A549 (cell line): ENCODE measurements around the gene ACTG1. TPM values are rescaled to one million over a fixed set of nuclear protein-coding genes. Genes with fewer than 3 reads are reported as not detected.
A peak's percentile ranks its signal among the peaks of the same experiment; 100 is the strongest.

Experiments used
- ATAC-seq, 2 experiments: fragments of 200-7000 bp in 1 of 2; fragments of >200 bp in 1 of 2; cut with Nextera tagmentation in 1 of 2; cut with Tn5 transposase in 1 of 2; 3 replicates each; pipeline versions ENCODE4 v1.8.0 to v1.9.1; 2018 to 2020; ENCODE audit warnings: mild to moderate bottlenecking in 1 of 2, moderate library complexity in 1 of 2
- CTCF ChIA-PET: fragments of 300-600 bp; sonication (Branson Sonifier 250); formaldehyde crosslinking; extraction: SDS; loops from one replicate; lab custom pipeline; 2021; ENCODE audit warnings: antibody characterized with exemption, inconsistent platforms; lab: Yijun Ruan, JAX
- POLR2A ChIA-PET: fragments of 350-600 bp; formaldehyde crosslinking; extraction: SDS; loops from one replicate; lab custom pipeline; 2021; ENCODE audit warnings: antibody characterized with exemption, inconsistent platforms; lab: Yijun Ruan, JAX
- DNase-seq, 2 experiments: peaks; one replicate each; pipeline versions ENCODE4 v3.0.0 to v3.0.0-alpha.2; 2011 to 2016; ENCODE audit warnings: low read depth in 1 of 2, low spot score in 1 of 2
- FAIRE-seq: peaks from 2 replicates; lab custom pipeline; 2011; peaks lifted over from hg19 to GRCh38; lab: Jason Lieb, UNC
- H3K27ac ChIP-seq, 2 experiments: fragments of >200 bp; sonication (Bioruptor Twin); formaldehyde crosslinking; 3 replicates each; pipeline ENCODE4 v1.5.1; 2016 to 2017
- H3K4me1 ChIP-seq: fragments of >200 bp; sonication (Bioruptor Twin); formaldehyde crosslinking; 3 replicates; pipeline ENCODE4 v1.6.1; 2016
- H3K4me2 ChIP-seq: fragments of >200 bp; sonication (Bioruptor Twin); formaldehyde crosslinking; 3 replicates; pipeline ENCODE4 v1.6.1; 2016
- H3K4me3 ChIP-seq: fragments of >200 bp; sonication (Bioruptor Twin); formaldehyde crosslinking; 3 replicates; pipeline ENCODE4 v1.5.1; 2016
- H3K9me3 ChIP-seq: fragments of >200 bp; sonication (Bioruptor Twin); formaldehyde crosslinking; 3 replicates; pipeline ENCODE4 v1.6.1; 2016
- ATOH8 ChIP-seq: fragments of 250-450 bp; sonication (Bioruptor Pico); IDR thresholded peaks from 2 replicates; pipeline ENCODE4 v1.5.0; 2020; ENCODE audit warnings: low read depth, mild to moderate bottlenecking, moderate library complexity
- CBX8 ChIP-seq: fragments of 200-600 bp; sonication (generic); IDR thresholded peaks from 2 replicates; pipeline ENCODE4 v1.6.1; 2016
- CEBPB ChIP-seq, 2 experiments: fragments of >200 bp in 1 of 2; sonication (Bioruptor Twin) in 1 of 2; formaldehyde crosslinking in 1 of 2; IDR thresholded peaks; 2 replicates each; pipeline ENCODE4 v1.6.1; 2012 to 2016
- CHD2 ChIP-seq: fragments of 150-350 bp; IDR thresholded peaks from 2 replicates; pipeline ENCODE4 v1.6.1; 2014; ENCODE audit warnings: low read length; ENCODE audit not compliant: partially characterized antibody
- CHD4 ChIP-seq: fragments of 200-600 bp; sonication (generic); IDR thresholded peaks from 2 replicates; pipeline ENCODE4 v1.6.1; 2016; ENCODE audit warnings: antibody characterized with exemption, mild to moderate bottlenecking, borderline replicate concordance
- CTCF ChIP-seq: fragments of >200 bp; sonication (Bioruptor Twin); formaldehyde crosslinking; IDR thresholded peaks from 3 replicates; pipeline ENCODE4 v1.5.1; 2016
- E2F6 ChIP-seq: IDR thresholded peaks from 2 replicates; pipeline ENCODE4 v1.6.1; 2012; ENCODE audit warnings: low read depth, borderline replicate concordance
- EHF ChIP-seq: fragments of 250-450 bp; sonication (Bioruptor Pico); IDR thresholded peaks from 2 replicates; pipeline ENCODE4 v1.5.0; 2020; ENCODE audit warnings: mild to moderate bottlenecking
- EHMT2 ChIP-seq: fragments of 200-600 bp; sonication (generic); IDR thresholded peaks from 2 replicates; pipeline ENCODE4 v1.6.1; 2016; ENCODE audit warnings: antibody characterized with exemption, low read depth, mild to moderate bottlenecking, moderate library complexity
- ELK1 ChIP-seq: fragments of 150-350 bp; IDR thresholded peaks from 2 replicates; pipeline ENCODE4 v1.6.1; 2014; ENCODE audit warnings: low read depth, mild to moderate bottlenecking, low read length
- ESRRA ChIP-seq: fragments of 150-350 bp; IDR thresholded peaks from 2 replicates; pipeline ENCODE4 v1.6.1; 2014; ENCODE audit warnings: mild to moderate bottlenecking, low read length, borderline replicate concordance
- FOSB ChIP-seq: fragments of 250-450 bp; sonication (Bioruptor Pico); IDR thresholded peaks from 2 replicates; pipeline ENCODE4 v1.5.0; 2020; ENCODE audit warnings: mild to moderate bottlenecking, moderate library complexity
- HDAC2 ChIP-seq: fragments of 200-600 bp; sonication (generic); IDR thresholded peaks from 2 replicates; pipeline ENCODE4 v1.6.1; 2016
- HES2 ChIP-seq: fragments of >200 bp; sonication (Bioruptor Twin); formaldehyde crosslinking; IDR thresholded peaks from 2 replicates; pipeline ENCODE4 v1.6.1; 2016
- HOXB13 ChIP-seq: fragments of 250-450 bp; sonication (Bioruptor Pico); IDR thresholded peaks from 2 replicates; pipeline ENCODE4 v1.5.0; 2020; ENCODE audit warnings: low read depth, mild to moderate bottlenecking, moderate library complexity
- JUN ChIP-seq, 2 experiments: fragments of >200 bp; sonication (Bioruptor Twin); formaldehyde crosslinking; IDR thresholded peaks; 2 replicates in 1 of 2; 3 replicates in 1 of 2; pipeline ENCODE4 v1.6.1; 2016 to 2017
- MAFK ChIP-seq: fragments of 450-650 bp; IDR thresholded peaks from 2 replicates; pipeline ENCODE4 v1.6.1; 2014; ENCODE audit not compliant: partially characterized antibody
- NFE2L2 ChIP-seq: fragments of 150-350 bp; conservative IDR thresholded peaks from 2 replicates; pipeline ENCODE4 v1.6.1; 2014; ENCODE audit warnings: low read length
- POLR2A ChIP-seq: IDR thresholded peaks from 2 replicates; pipeline ENCODE4 v1.6.1; 2012; ENCODE audit warnings: mild to moderate bottlenecking, low read length
- POLR2AphosphoS2 ChIP-seq: conservative IDR thresholded peaks from 2 replicates; pipeline ENCODE4 v1.6.1; 2012; ENCODE audit warnings: low read length, improper control_type of control experiment, inconsistent platforms
- RAD21 ChIP-seq, 2 experiments: fragments of >200 bp in 1 of 2; sonication (Bioruptor Twin) in 1 of 2; formaldehyde crosslinking in 1 of 2; IDR thresholded peaks in 1 of 2; conservative IDR thresholded peaks in 1 of 2; 2 replicates in 1 of 2; 3 replicates in 1 of 2; pipeline ENCODE4 v1.6.1; 2012 to 2018; ENCODE audit warnings: inconsistent platforms in 1 of 2
- RCOR1 ChIP-seq: fragments of 150-350 bp; IDR thresholded peaks from 2 replicates; pipeline ENCODE4 v1.6.1; 2014; ENCODE audit warnings: antibody characterized with exemption, low read length, low read depth
- RFX5 ChIP-seq: fragments of 450-650 bp; IDR thresholded peaks from 2 replicates; pipeline ENCODE4 v1.7.1; 2014; ENCODE audit warnings: antibody characterized with exemption, mild to moderate bottlenecking, moderate library complexity
- RNF2 ChIP-seq: fragments of 200-600 bp; sonication (generic); IDR thresholded peaks from 2 replicates; pipeline ENCODE4 v1.6.1; 2016; ENCODE audit warnings: low read depth, mild to moderate bottlenecking, antibody characterized with exemption, moderate library complexity, borderline replicate concordance
- SMC3 ChIP-seq: fragments of >200 bp; sonication (Bioruptor Twin); formaldehyde crosslinking; IDR thresholded peaks from 3 replicates; pipeline ENCODE4 v1.6.1; 2018; ENCODE audit warnings: inconsistent platforms
- SREBF2 ChIP-seq: fragments of 450-650 bp; IDR thresholded peaks from 2 replicates; pipeline ENCODE4 v1.6.1; 2014; ENCODE audit warnings: mild to moderate bottlenecking, moderate library complexity
- TFCP2L1 ChIP-seq: fragments of 250-450 bp; sonication (Bioruptor Pico); IDR thresholded peaks from 2 replicates; pipeline ENCODE4 v1.5.0; 2021; ENCODE audit warnings: mild to moderate bottlenecking
- TP53 ChIP-seq: fragments of 250-450 bp; sonication (Bioruptor Pico); IDR thresholded peaks from 2 replicates; pipeline ENCODE4 v1.5.0; 2021; ENCODE audit warnings: mild to moderate bottlenecking, moderate library complexity
- USF2 ChIP-seq: fragments of 450-650 bp; IDR thresholded peaks from 2 replicates; pipeline ENCODE4 v1.6.1; 2014; ENCODE audit warnings: antibody characterized with exemption
- ZC3H11A ChIP-seq: fragments of 450-650 bp; IDR thresholded peaks from 2 replicates; pipeline ENCODE4 v1.6.1; 2014; ENCODE audit warnings: antibody characterized with exemption, mild to moderate bottlenecking
- ZNF302 ChIP-seq: fragments of 250-450 bp; sonication (Bioruptor Pico); IDR thresholded peaks from 2 replicates; pipeline ENCODE4 v1.9.0; 2021; ENCODE audit warnings: inconsistent platforms, mild to moderate bottlenecking, moderate library complexity
- WGBS: methylation state at CpG from one replicate; pipeline ENCODE4 v1.1.6; 2017; ENCODE audit errors: missing lambda C conversion rate; 5-methylcytosine and 5-hydroxymethylcytosine counted together
- polyA plus RNA-seq, 4 experiments: library from polyadenylated mRNA; depleted of rRNA in 3 of 4; stranded (reverse); fragments of >200 nt; fragmentation: RNase III in 1 of 4; extraction: RNeasy Plus Mini Kit Qiagen cat#74134 plus additional on column Dnase treatment in 1 of 4; gene quantifications; 2 replicates in 3 of 4; 3 replicates in 1 of 4; pipeline ENCODE4 v1.2.3, GENCODE V29; 2011 to 2017

ACTG1 gene
- polyA plus RNA-seq, 2 of the 4 experiments (the other 2 are of a cell fraction) = 2,042 to 7,263 TPM

GRCh38 chr17:81511554-81511803, 1.1 kb downstream of the ACTG1 start:
- H3K4me3 ChIP-seq = peak overlapping the region; percentile 83
- DNase-seq (no peak), FAIRE-seq (no peak), ATAC-seq (no peak)
- peak overlapping the region; percentile 99 for H3K27ac ChIP-seq
- TF ChIP-seq E2F6 = no peak
- 0 out of 2 replicates have a peak, but pooled peaks have one; percentile 8 for TF ChIP-seq RNF2
- no peak for TF ChIP-seq SREBF2
- POLR2A ChIA-PET = interaction anchor here (0.6 to 2.1 kb wide), 4 partner anchors 27 to 141 kb away, joined by 3 to 8 read pairs (median 6); partner anchors contain the start of gene FAAP100
- no peaks in the 10 kb centered on the region for H3K9me3 ChIP-seq
- 3% methylated on average over 9 of the region's 9 CpGs for WGBS
- H3K4me2 ChIP-seq = peak overlapping the region; percentile 82
- peaks cover 16% of the 10 kb centered on the region for H3K4me1 ChIP-seq
- CTCF ChIA-PET = interaction anchor here (1.0 to 2.4 kb wide), 5 partner anchors 109 to 258 kb away, joined by 4 to 7 read pairs (median 5); no protein-coding TSS in a partner anchor

GRCh38 chr17:81510785-81511553, 1.6 kb downstream of the ACTG1 start:
- DNase-seq (peak in 1 of 2 experiments; percentile 65), FAIRE-seq (no peak), ATAC-seq (no peak)
- ChIA-PET POLR2A (interaction anchor here (0.6 to 2.1 kb wide), 3 partner anchors 11 to 90 kb away, joined by 3 to 7 read pairs (median 3); partner anchors contain the start of gene FAAP100), CTCF (interaction anchor here (0.7 to 3.4 kb wide), 9 partner anchors 7 to 258 kb away, joined by 3 to 18 read pairs (median 5); no protein-coding TSS in a partner anchor)
- Histone ChIP-seq H3K27ac (peak overlapping the region; percentile 99), H3K4me1 (peaks cover 11% of the 10 kb centered on the region), H3K4me2 (peak overlapping the region; percentile 82), H3K9me3 (no peaks in the 10 kb centered on the region), H3K4me3 (peak overlapping the region; percentile 83)
- WGBS = 2% methylated on average over 45 of the region's 48 CpGs
- TF ChIP-seq HOXB13 (CRISPR knock-in tag) (no peak), HES2 (no peak), TFCP2L1 (peak; percentile 28; the same call in 1 of the 2 replicates), ZC3H11A (no peak), ZNF302 (CRISPR knock-in tag) (no peak), EHMT2 (no peak), RFX5 (no peak), CHD4 (no peak), MAFK (no peak), POLR2AphosphoS2 (no peak; the same call in 1 of the 2 replicates), RCOR1 (no peak), SMC3 (no peak), POLR2A (peak; percentile 23; the same call in 1 of the 2 replicates), CEBPB (IDR thresholded peaks at IDR 0.05) (0 out of 4 replicates have a peak, but pooled peaks of 1 of the 2 experiments have one; percentile 2), RNF2 (0 out of 2 replicates have a peak, but pooled peaks have one; percentile 30), HDAC2 (no peak), ATOH8 (no peak), CTCF (no peak), RAD21 (conservative IDR thresholded peaks at IDR 0.05 in 1 of 2, IDR thresholded peaks at IDR 0.05 in 1 of 2) (no peak), FOSB (CRISPR knock-in tag) (no peak), CBX8 (no peak), USF2 (0 out of 2 replicates have a peak, but pooled peaks have one; percentile 3), E2F6 (peak; percentile 29; the same call in 1 of the 2 replicates), ESRRA (no peak), JUN (IDR thresholded peaks at IDR 0.05) (peak in 1 of 2 experiments; percentile 4; a peak in 2 of 5 replicates), ELK1 (no peak), TP53 (no peak), EHF (CRISPR knock-in tag) (no peak), CHD2 (no peak), NFE2L2 (no peak)
